ENCODE measurements around the gene MAP2. TPM values are rescaled to one million over a fixed set of nuclear protein-coding genes. Genes with fewer than 3 reads are reported as not detected.

MAP2 gene
- total RNA-seq, 1 experiment from 2014 or later = 7.6 TPM

GRCh38 chr2:209584472-209584871 lies 160.6 kb downstream of the MAP2 start:
- no peaks in the 10 kb centered on the region for H3K36me3 Mint-ChIP-seq
- H3K9me3 Mint-ChIP-seq = no peaks in the 10 kb centered on the region
- H3K4me1 Mint-ChIP-seq = peaks cover 9% of the 10 kb centered on the region
- ChIA-PET CTCF (interaction anchor here (0.8 kb wide), 1 partner anchor 188 kb away, joined by 3 read pairs; the partner anchor contains the start of gene UNC80), POLR2A (no interaction called here)
- DNase-seq (ENCODE audit: low spot score) (no peak), ATAC-seq (no peak)
- TF ChIP-seq NR3C1 (CRISPR knock-in tag; conservative IDR thresholded peaks at IDR 0.05; ENCODE audit: low read depth) (no peak), ATF1 (CRISPR knock-in tag; IDR thresholded peaks at IDR 0.05) (no peak), ZNF512 (CRISPR knock-in tag; IDR thresholded peaks at IDR 0.05; ENCODE audit: borderline replicate concordance) (no peak), ZBTB21 (CRISPR knock-in tag; IDR thresholded peaks at IDR 0.05; ENCODE audit: borderline replicate concordance) (no peak), CREB1 (CRISPR knock-in tag; IDR thresholded peaks at IDR 0.05) (no peak), ZMAT4 (CRISPR knock-in tag; IDR thresholded peaks at IDR 0.05) (no peak), NR2C2 (CRISPR knock-in tag; IDR thresholded peaks at IDR 0.05) (no peak), PRRX2 (CRISPR knock-in tag; IDR thresholded peaks at IDR 0.05) (no peak), NFATC4 (CRISPR knock-in tag; IDR thresholded peaks at IDR 0.05) (no peak), ZSCAN18 (CRISPR knock-in tag; IDR thresholded peaks at IDR 0.05) (no peak), PREB (CRISPR knock-in tag; IDR thresholded peaks at IDR 0.05; ENCODE audit: borderline replicate concordance) (no peak), ZBTB43 (CRISPR knock-in tag; IDR thresholded peaks at IDR 0.05) (no peak), E2F1 (CRISPR knock-in tag; IDR thresholded peaks at IDR 0.05) (no peak), ERG (CRISPR knock-in tag; IDR thresholded peaks at IDR 0.05) (no peak), ZNF138 (CRISPR knock-in tag; conservative IDR thresholded peaks at IDR 0.05) (no peak), MYBL2 (CRISPR knock-in tag; IDR thresholded peaks at IDR 0.05) (no peak), USF1 (CRISPR knock-in tag; IDR thresholded peaks at IDR 0.05) (no peak)
- no peaks in the 10 kb centered on the region; the same call in 1 of the 2 replicates for H3K27me3 Mint-ChIP-seq (ENCODE audit: low read depth)
- H3K4me3 Mint-ChIP-seq = no peak overlapping the region
- no peak overlapping the region for H3K27ac Mint-ChIP-seq
